HEK293 (cell line): ENCODE measurements around the gene ATP8A2.

ENCODE experiments used
- CTCF ChIA-PET: fragments of 350-600 bp; formaldehyde crosslinking; extraction: SDS; loops from one replicate; lab custom pipeline; 2021; ENCODE audit warnings: antibody characterized with exemption; lab: Yijun Ruan, JAX
- POLR2A ChIA-PET: fragments of 300-600 bp; formaldehyde crosslinking; extraction: SDS; loops from one replicate; lab custom pipeline; 2020; ENCODE audit warnings: antibody characterized with exemption, inconsistent platforms; lab: Yijun Ruan, JAX
- H3K27ac ChIP-seq: fragments of 200-500 bp; sonication (Bioruptor generic); 2 replicates; pipeline ENCODE4 v1.5.1; 2014; ENCODE audit warnings: low read depth, low read length, control low read depth, inconsistent platforms; ENCODE audit errors: extremely low read depth
- H3K36me3 ChIP-seq, 2 experiments: fragments of 200-500 bp in 1 of 2; sonication (Bioruptor generic) in 1 of 2; 1 replicate in 1 of 2; 2 replicates in 1 of 2; pipeline ENCODE4 v1.5.1; 2014 to 2017; ENCODE audit warnings: inconsistent platforms in 2 of 2, low read length in 2 of 2; ENCODE audit not compliant: control insufficient read depth in 2 of 2, insufficient read depth in 1 of 2
- H3K4me1 ChIP-seq: fragments of 200-500 bp; sonication (Bioruptor generic); 2 replicates; pipeline ENCODE4 v1.5.1; 2014; ENCODE audit warnings: mild to moderate bottlenecking, low read length, inconsistent platforms; ENCODE audit not compliant: control insufficient read depth, insufficient read depth
- H3K4me3 ChIP-seq: 2 replicates; pipeline ENCODE4 v1.5.1; 2011; ENCODE audit warnings: low read depth, mild to moderate bottlenecking, control low read depth, low read length, moderate library complexity
- H3K9me3 ChIP-seq: fragments of 200-500 bp; sonication (Bioruptor generic); 2 replicates; pipeline ENCODE4 v1.5.1; 2014; ENCODE audit warnings: low read depth, low read length, inconsistent platforms; ENCODE audit not compliant: control insufficient read depth, insufficient read depth
- GLIS2 ChIP-seq: fragments of 450-650 bp; formaldehyde crosslinking; IDR thresholded peaks from 2 replicates; pipeline ENCODE4 v1.5.1; 2016; ENCODE audit warnings: missing biosample characterization, missing genetic modification characterization
- OSR2 ChIP-seq: fragments of 450-650 bp; formaldehyde crosslinking; IDR thresholded peaks from 2 replicates; pipeline ENCODE4 v1.5.1; 2016; ENCODE audit warnings: missing biosample characterization, missing genetic modification characterization
- ZBTB48 ChIP-seq: fragments of 450-650 bp; formaldehyde crosslinking; IDR thresholded peaks from 2 replicates; pipeline ENCODE4 v1.5.1; 2016; ENCODE audit warnings: missing biosample characterization, missing genetic modification characterization
- ZNF132 ChIP-seq: fragments of 450-650 bp; formaldehyde crosslinking; IDR thresholded peaks from 2 replicates; pipeline ENCODE4 v1.5.1; 2017; ENCODE audit warnings: missing biosample characterization, missing genetic modification characterization, borderline replicate concordance
- ZNF133 ChIP-seq: fragments of 450-650 bp; formaldehyde crosslinking; IDR thresholded peaks from 2 replicates; pipeline ENCODE4 v1.5.1; 2016; ENCODE audit warnings: missing biosample characterization, missing genetic modification characterization
- ZNF169 ChIP-seq: fragments of 450-650 bp; formaldehyde crosslinking; IDR thresholded peaks from 2 replicates; pipeline ENCODE4 v1.5.1; 2016; ENCODE audit warnings: missing biosample characterization, missing genetic modification characterization
- ZNF174 ChIP-seq: fragments of 450-650 bp; formaldehyde crosslinking; IDR thresholded peaks from 2 replicates; pipeline ENCODE4 v1.5.0; 2017; ENCODE audit warnings: missing biosample characterization, mild to moderate bottlenecking, missing genetic modification characterization
- ZNF211 ChIP-seq: fragments of 450-650 bp; formaldehyde crosslinking; IDR thresholded peaks from 2 replicates; pipeline ENCODE4 v1.5.1; 2016; ENCODE audit warnings: low read depth, missing biosample characterization, missing genetic modification characterization
- ZNF24 ChIP-seq: fragments of 450-650 bp; formaldehyde crosslinking; IDR thresholded peaks from 2 replicates; pipeline ENCODE4 v1.5.1; 2016; ENCODE audit warnings: missing biosample characterization, missing genetic modification characterization
- ZNF274 ChIP-seq, 2 experiments: fragments of 200-500 bp in 1 of 2; fragments of 450-650 bp in 1 of 2; sonication (Bioruptor generic) in 1 of 2; formaldehyde crosslinking in 1 of 2; IDR thresholded peaks; 2 replicates each; pipeline versions ENCODE4 v1.5.1 to v1.6.1; 2014 to 2016; ENCODE audit warnings: borderline replicate concordance in 1 of 2, inconsistent platforms in 1 of 2, low read length in 1 of 2, missing biosample characterization in 1 of 2, missing genetic modification characterization in 1 of 2
- ZNF416 ChIP-seq: fragments of 450-650 bp; formaldehyde crosslinking; IDR thresholded peaks from 2 replicates; pipeline ENCODE4 v1.5.1; 2016; ENCODE audit warnings: missing biosample characterization, missing genetic modification characterization
- ZNF423 ChIP-seq: fragments of 450-650 bp; formaldehyde crosslinking; IDR thresholded peaks from 2 replicates; pipeline ENCODE4 v1.5.1; 2016; ENCODE audit warnings: missing biosample characterization, missing genetic modification characterization
- ZNF529 ChIP-seq: fragments of 450-650 bp; formaldehyde crosslinking; IDR thresholded peaks from 2 replicates; pipeline ENCODE4 v1.5.1; 2017; ENCODE audit warnings: missing genetic modification characterization, missing biosample characterization; ENCODE audit not compliant: insufficient replicate concordance
- ZNF777 ChIP-seq: fragments of 450-650 bp; formaldehyde crosslinking; IDR thresholded peaks from 2 replicates; pipeline ENCODE4 v1.5.1; 2017; ENCODE audit warnings: missing biosample characterization, missing genetic modification characterization, borderline replicate concordance
- ZSCAN23 ChIP-seq: fragments of 450-650 bp; formaldehyde crosslinking; IDR thresholded peaks from 2 replicates; pipeline ENCODE4 v1.5.1; 2016; ENCODE audit warnings: missing biosample characterization, missing genetic modification characterization
- TF ChIP-seq, protein P1 (sequence below): fragments of 450-650 bp; formaldehyde crosslinking; IDR thresholded peaks from 2 replicates; pipeline ENCODE4 v1.5.1; 2016; ENCODE audit warnings: missing biosample characterization, missing genetic modification characterization
- TF ChIP-seq, protein P2 (sequence below): fragments of 450-650 bp; formaldehyde crosslinking; IDR thresholded peaks from 2 replicates; pipeline ENCODE4 v1.5.1; 2016; ENCODE audit warnings: missing biosample characterization, missing genetic modification characterization
- TF ChIP-seq, protein P3 (sequence below): fragments of 450-650 bp; formaldehyde crosslinking; IDR thresholded peaks from 2 replicates; pipeline ENCODE4 v1.5.1; 2016; ENCODE audit warnings: missing biosample characterization, missing genetic modification characterization
- TF ChIP-seq, protein P4 (sequence below): fragments of 450-650 bp; IDR thresholded peaks from 2 replicates; pipeline ENCODE4 v1.5.1; 2018; ENCODE audit warnings: missing biosample characterization, missing genetic modification characterization
- TF ChIP-seq, protein P5 (sequence below): fragments of 450-650 bp; formaldehyde crosslinking; IDR thresholded peaks from 2 replicates; pipeline ENCODE4 v1.5.1; 2016; ENCODE audit warnings: missing biosample characterization, missing genetic modification characterization

Gene ATP8A2

DNA sequence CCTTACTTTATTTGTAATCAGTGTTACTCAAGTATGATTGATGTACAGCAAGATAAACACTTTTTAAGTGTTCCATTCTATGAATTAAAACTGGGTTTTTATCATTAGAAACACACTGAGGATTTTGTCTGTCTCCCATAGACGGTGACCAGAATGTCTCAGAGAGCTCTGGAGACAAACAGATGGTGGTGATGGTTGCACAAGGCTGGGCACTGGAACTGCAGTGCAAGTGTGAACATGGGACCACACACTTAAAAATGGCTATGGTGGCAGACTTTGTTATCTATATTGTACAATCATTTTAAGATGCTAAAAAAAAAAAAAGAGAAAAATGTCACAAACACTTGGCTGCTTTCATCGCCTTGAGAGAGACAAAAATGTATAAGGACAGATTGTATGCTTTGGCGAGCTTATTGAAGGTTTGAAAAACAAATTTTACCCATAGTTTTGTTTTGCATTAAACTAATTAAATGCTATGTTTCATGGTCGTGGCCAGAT lies 407.1 kb downstream of the ATP8A2 start:
- Histone ChIP-seq H3K4me1 (peaks cover 18% of the 10 kb centered on the region), H3K36me3 (no peaks in the 10 kb centered on the region), H3K4me3 (no peak overlapping the region), H3K9me3 (no peaks in the 10 kb centered on the region), H3K27ac (no peak overlapping the region)
- CTCF ChIA-PET, result interaction anchor here (0.6 to 1.0 kb wide), 3 partner anchors 20 to 212 kb away, joined by 3 to 4 read pairs (median 3); no protein-coding TSS in a partner anchor
- TF ChIP-seq, protein P1, sequence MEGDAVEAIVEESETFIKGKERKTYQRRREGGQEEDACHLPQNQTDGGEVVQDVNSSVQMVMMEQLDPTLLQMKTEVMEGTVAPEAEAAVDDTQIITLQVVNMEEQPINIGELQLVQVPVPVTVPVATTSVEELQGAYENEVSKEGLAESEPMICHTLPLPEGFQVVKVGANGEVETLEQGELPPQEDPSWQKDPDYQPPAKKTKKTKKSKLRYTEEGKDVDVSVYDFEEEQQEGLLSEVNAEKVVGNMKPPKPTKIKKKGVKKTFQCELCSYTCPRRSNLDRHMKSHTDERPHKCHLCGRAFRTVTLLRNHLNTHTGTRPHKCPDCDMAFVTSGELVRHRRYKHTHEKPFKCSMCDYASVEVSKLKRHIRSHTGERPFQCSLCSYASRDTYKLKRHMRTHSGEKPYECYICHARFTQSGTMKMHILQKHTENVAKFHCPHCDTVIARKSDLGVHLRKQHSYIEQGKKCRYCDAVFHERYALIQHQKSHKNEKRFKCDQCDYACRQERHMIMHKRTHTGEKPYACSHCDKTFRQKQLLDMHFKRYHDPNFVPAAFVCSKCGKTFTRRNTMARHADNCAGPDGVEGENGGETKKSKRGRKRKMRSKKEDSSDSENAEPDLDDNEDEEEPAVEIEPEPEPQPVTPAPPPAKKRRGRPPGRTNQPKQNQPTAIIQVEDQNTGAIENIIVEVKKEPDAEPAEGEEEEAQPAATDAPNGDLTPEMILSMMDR, result no peak
- TF ChIP-seq, protein P2, sequence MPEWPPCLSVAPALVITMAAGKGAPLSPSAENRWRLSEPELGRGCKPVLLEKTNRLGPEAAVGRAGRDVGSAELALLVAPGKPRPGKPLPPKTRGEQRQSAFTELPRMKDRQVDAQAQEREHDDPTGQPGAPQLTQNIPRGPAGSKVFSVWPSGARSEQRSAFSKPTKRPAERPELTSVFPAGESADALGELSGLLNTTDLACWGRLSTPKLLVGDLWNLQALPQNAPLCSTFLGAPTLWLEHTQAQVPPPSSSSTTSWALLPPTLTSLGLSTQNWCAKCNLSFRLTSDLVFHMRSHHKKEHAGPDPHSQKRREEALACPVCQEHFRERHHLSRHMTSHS (tag by site-specific recombination), result no peak
- TF ChIP-seq, protein P3, sequence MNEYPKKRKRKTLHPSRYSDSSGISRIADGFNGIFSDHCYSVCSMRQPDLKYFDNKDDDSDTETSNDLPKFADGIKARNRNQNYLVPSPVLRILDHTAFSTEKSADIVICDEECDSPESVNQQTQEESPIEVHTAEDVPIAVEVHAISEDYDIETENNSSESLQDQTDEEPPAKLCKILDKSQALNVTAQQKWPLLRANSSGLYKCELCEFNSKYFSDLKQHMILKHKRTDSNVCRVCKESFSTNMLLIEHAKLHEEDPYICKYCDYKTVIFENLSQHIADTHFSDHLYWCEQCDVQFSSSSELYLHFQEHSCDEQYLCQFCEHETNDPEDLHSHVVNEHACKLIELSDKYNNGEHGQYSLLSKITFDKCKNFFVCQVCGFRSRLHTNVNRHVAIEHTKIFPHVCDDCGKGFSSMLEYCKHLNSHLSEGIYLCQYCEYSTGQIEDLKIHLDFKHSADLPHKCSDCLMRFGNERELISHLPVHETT (tag by site-specific recombination), result no peak
- TF ChIP-seq ZNF133 (no peak), ZSCAN23 (tag by site-specific recombination) (no peak), ZNF24 (no peak), ZNF416 (tag by site-specific recombination) (no peak), GLIS2 (tag by site-specific recombination) (no peak), ZNF174 (tag by site-specific recombination) (no peak), OSR2 (tag by site-specific recombination) (no peak)
- TF ChIP-seq, protein P4, sequence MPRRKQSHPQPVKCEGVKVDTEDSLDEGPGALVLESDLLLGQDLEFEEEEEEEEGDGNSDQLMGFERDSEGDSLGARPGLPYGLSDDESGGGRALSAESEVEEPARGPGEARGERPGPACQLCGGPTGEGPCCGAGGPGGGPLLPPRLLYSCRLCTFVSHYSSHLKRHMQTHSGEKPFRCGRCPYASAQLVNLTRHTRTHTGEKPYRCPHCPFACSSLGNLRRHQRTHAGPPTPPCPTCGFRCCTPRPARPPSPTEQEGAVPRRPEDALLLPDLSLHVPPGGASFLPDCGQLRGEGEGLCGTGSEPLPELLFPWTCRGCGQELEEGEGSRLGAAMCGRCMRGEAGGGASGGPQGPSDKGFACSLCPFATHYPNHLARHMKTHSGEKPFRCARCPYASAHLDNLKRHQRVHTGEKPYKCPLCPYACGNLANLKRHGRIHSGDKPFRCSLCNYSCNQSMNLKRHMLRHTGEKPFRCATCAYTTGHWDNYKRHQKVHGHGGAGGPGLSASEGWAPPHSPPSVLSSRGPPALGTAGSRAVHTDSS (tag by site-specific recombination), result no peak
- POLR2A ChIA-PET, result no interaction called here

DNA sequence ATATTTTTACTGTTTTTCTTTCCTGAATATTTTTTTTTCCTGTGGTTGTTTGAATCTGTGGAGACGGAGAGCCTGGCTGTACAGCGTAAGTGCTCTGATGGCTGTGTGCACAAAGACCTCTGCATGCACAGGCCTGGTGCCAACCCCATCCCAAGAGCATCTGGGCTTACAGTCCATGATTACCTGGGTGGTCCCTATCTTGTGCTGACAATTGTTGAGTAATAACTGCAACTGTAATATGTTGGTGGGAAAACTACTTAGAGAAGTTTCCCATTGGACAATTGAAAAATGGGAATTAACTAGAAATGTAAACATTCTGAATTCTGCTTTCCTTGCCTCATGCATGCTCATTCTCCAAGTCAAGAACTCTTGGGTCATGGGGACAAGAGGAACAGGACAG lies 411.3 kb downstream of the ATP8A2 start:
- POLR2A ChIA-PET, result no interaction called here
- Histone ChIP-seq H3K36me3 (no peaks in the 10 kb centered on the region), H3K4me1 (peaks cover 6% of the 10 kb centered on the region), H3K9me3 (no peaks in the 10 kb centered on the region), H3K4me3 (no peak overlapping the region), H3K27ac (no peak overlapping the region)
- CTCF ChIA-PET, result no interaction called here
- no peak for TF ChIP-seq ZNF132
- TF ChIP-seq ZNF423 (tag by site-specific recombination), result no peak
- no peak for TF ChIP-seq ZBTB48 (tag by site-specific recombination)
- no peak for TF ChIP-seq ZNF274 (IDR thresholded peaks at IDR 0.05; ENCODE audit: low read length)
- TF ChIP-seq ZNF274 (tag by site-specific recombination; IDR thresholded peaks at IDR 0.05; ENCODE audit: borderline replicate concordance), result no peak
- TF ChIP-seq ZNF777 (tag by site-specific recombination), result no peak
- TF ChIP-seq ZNF211, result no peak
- no peak for TF ChIP-seq ZNF169 (tag by site-specific recombination)
- TF ChIP-seq ZNF529, result no peak
- TF ChIP-seq, protein P5, sequence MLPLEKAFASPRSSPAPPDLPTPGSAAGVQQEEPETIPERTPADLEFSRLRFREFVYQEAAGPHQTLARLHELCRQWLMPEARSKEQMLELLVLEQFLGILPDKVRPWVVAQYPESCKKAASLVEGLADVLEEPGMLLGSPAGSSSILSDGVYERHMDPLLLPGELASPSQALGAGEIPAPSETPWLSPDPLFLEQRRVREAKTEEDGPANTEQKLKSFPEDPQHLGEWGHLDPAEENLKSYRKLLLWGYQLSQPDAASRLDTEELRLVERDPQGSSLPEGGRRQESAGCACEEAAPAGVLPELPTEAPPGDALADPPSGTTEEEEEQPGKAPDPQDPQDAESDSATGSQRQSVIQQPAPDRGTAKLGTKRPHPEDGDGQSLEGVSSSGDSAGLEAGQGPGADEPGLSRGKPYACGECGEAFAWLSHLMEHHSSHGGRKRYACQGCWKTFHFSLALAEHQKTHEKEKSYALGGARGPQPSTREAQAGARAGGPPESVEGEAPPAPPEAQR, result no peak
